KG1 (cell line): ENCODE results near the gene COG2.

ENCODE experiments used
- DNase-seq: peaks from one replicate; lab custom pipeline; 2025; lab: John Stamatoyannopoulos, UW

The COG2 gene

GRCh38 chr1:230701895-230702768, 59.9 kb downstream of the COG2 start:
- no peak for DNase-seq

GRCh38 chr1:230702934-230703678, 60.8 kb downstream of the COG2 start:
- DNase-seq = no peak

GRCh38 chr1:230703679-230704385, 61.6 kb downstream of the COG2 start:
- DNase-seq = no peak

- no peak for DNase-seq
Measured at GRCh38 chr1:230704830-230705229, 62.5 kb downstream of the COG2 start.

GRCh38 chr1:230705289-230706019, 63.2 kb downstream of the COG2 start:
- no peak for DNase-seq

- no peak for DNase-seq
Measured at GRCh38 chr1:230706020-230706699, 63.9 kb downstream of the COG2 start.

- DNase-seq = no peak
Measured at GRCh38 chr1:230706887-230707731, 64.8 kb downstream of the COG2 start.

GRCh38 chr1:230707732-230708630, 65.7 kb downstream of the COG2 start:
- DNase-seq = no peak

- DNase-seq = no peak
Measured at GRCh38 chr1:230708631-230709580, 66.6 kb downstream of the COG2 start.

- no peak for DNase-seq
Measured at GRCh38 chr1:230709619-230710542, 67.6 kb downstream of the COG2 start.

GRCh38 chr1:230710543-230710904, 68.2 kb downstream of the COG2 start:
- DNase-seq = no peak

- DNase-seq = no peak
Measured at GRCh38 chr1:230711245-230711644, 69.0 kb downstream of the COG2 start.

- no peak for DNase-seq
Measured at GRCh38 chr1:230712470-230712942, 70.2 kb downstream of the COG2 start.

- DNase-seq = no peak
Measured at GRCh38 chr1:230713138-230713537, 70.9 kb downstream of the COG2 start.

GRCh38 chr1:230713547-230713914, 71.2 kb downstream of the COG2 start:
- DNase-seq = no peak

- DNase-seq = no peak
Measured at GRCh38 chr1:230713915-230714764, 71.9 kb downstream of the COG2 start, which contains the start of gene AGT. Gene AGT, minus strand, starts transcription at chr1:230714122. Its CDS starts 3,299 bp downstream, at chr1:230710823.
